Left kidney (tissue), 2 donors: ENCODE results near the gene ARHGAP21. TPM values are rescaled to one million over a fixed set of nuclear protein-coding genes. Genes with fewer than 3 reads are reported as not detected.
A peak's percentile ranks its signal among the peaks of the same experiment; 100 is the strongest.

Experiments
- DNase-seq: peaks from one replicate; pipeline ENCODE4 v3.0.0-alpha.2; 2013
- polyA plus RNA-seq: library from polyadenylated mRNA; unstranded; fragments of 120-200 nt; gene quantifications from one replicate; pipeline ENCODE4 v1.2.1, GENCODE V29; 2013; ENCODE audit not compliant: insufficient read length

Gene ARHGAP21
- polyA plus RNA-seq, 1 donor = 107 TPM

DNA sequence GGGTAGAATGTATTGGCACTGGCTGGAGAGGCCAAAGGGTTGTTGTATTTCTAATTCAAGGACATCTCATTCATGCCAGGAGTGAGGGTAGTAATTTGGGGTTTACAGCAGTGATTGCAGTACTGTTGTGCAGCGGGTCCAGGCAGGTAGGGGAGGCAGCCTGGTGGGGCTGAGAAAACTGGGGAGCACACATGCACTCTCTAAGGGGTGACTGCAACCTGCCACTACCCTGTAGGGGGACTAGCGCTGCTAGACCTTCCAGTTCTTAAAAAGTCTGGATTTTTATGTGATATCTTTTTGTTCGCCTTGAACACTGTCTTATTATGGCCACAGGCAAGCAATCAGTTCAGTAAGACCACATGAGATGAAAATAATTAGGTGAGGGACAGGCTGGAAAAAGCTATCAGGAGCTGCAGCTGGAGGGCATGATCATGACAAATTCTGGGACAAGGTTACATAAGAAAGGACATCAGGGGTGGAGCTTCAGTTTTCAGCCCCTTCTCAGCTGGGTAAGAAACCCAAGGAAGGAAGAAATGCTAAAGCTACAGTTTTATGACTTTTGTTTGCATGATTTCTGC lies 149.0 kb downstream of the ARHGAP21 start:
- no peak for DNase-seq

DNA sequence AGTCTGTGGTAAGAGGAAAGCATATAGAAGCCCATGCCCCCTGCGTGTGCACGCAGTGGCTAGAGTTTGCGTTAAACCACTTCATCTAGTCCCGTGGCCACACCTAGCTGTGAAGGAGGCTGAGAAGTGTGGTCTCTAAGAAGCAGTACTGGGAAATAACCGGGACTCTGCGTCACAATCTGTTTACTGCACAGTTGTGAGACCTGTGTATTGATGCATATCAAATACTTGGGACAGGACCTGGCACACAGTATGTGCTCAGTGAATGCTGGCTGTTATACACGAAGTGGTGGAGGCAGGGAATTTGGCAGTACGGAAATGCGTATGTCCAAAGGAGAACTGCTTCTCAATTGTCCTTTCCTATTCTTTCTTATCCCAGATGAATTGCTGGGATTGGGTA lies 149.5 kb downstream of the ARHGAP21 start:
- DNase-seq = no peak

DNA sequence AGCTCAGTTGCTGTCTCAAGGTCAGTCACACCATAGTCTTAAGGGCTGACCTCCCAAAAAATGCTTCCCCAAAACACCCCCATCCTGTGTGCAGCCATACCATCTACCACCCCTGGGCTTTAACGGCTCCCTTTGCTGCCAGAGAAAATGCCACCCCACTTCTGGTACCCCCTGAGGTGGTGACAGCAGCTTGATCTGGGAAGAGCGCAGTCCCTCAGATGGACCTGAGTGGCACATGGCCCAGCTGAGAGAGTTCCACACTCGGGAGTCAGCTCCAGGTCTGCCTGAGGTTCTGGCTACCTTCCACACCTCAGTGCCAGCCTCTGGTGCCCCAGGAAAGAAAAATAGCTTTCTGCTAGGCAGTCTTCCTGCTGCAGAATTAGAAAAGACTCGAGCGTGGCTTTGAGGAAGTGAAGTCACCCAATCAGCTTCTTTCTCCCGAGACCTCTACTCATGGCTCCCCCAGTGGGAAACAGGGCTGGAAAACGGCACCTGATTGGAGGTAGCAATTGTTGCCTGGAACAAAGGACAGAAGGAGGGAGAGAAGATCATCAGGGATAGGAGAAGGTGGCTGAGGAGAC lies 151.7 kb downstream of the ARHGAP21 start:
- no peak for DNase-seq

- DNase-seq = no peak
Measured at GRCh38 chr10:24570658-24571426, 152.8 kb downstream of the ARHGAP21 start.

DNA sequence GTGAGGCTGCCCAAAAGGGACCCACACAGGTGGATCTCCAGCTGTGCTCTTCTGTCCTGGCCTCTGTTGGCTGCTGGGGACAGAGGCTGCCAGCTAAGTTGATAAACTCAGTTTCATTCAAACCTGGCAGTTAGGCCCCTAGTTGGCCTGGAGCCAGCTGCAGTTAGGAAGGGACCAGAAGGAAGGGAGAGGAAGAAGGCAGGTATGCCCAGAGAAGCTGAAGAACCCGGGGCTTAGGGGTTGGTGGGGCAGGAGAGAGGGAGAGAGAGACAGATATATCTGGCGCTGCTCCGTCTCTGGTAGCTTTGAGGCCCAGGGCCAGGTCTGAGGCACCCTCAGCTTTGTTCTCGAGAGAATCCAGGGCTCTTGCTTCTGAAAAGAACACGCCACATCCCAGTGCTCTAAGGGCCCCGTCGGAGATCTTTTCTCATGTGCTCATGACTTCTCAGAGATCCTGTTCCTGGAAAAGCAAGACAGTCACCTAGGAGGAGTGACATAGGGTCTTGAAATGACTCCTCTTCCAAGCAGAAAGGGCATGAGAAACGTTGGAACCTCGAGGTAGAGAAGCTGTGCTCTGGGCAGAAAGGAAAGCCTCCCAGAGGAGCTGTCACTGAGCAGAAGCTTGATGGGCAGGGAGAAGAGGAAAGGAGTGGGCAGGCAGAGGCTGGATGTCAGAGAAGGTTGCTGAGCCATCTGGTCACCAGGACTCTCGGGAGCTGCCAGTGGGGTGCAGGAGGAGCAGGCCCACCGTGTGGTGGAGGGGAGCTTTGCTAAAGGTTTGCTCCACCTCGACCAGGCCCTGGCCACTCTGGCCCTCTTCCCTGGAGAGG lies 153.6 kb downstream of the ARHGAP21 start:
- DNase-seq = no peak

DNA sequence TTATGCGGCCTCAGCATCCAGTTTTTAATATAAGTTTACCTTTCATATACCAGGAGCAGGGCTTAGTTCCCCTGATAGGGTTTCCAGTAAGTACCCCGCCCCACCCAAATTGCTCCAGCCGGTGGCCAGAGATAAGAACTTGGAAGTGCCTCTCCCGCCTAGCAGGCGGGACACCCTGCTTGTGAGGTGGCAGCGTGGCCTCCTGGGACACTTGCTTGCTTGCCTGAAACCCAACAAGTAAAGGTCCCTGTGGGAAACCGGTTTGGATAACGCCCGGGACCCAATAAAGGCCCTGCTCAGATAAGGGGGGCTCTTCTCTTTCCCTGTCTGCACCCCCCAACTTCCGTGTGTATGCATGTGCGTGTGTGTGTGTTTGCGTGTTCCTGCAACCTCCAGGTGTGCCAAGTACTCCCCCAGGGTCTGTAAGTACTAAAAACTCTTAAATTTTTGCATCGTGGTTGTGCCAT lies 154.3 kb downstream of the ARHGAP21 start:
- no peak for DNase-seq

GRCh38 chr10:24568042-24568441 lies 155.6 kb downstream of the ARHGAP21 start:
- no peak for DNase-seq

GRCh38 chr10:24561453-24561852 lies 162.2 kb downstream of the ARHGAP21 start:
- peak; percentile 53 for DNase-seq

GRCh38 chr10:24556750-24557742 lies 166.6 kb downstream of the ARHGAP21 start:
- DNase-seq = peak; percentile 71

DNA sequence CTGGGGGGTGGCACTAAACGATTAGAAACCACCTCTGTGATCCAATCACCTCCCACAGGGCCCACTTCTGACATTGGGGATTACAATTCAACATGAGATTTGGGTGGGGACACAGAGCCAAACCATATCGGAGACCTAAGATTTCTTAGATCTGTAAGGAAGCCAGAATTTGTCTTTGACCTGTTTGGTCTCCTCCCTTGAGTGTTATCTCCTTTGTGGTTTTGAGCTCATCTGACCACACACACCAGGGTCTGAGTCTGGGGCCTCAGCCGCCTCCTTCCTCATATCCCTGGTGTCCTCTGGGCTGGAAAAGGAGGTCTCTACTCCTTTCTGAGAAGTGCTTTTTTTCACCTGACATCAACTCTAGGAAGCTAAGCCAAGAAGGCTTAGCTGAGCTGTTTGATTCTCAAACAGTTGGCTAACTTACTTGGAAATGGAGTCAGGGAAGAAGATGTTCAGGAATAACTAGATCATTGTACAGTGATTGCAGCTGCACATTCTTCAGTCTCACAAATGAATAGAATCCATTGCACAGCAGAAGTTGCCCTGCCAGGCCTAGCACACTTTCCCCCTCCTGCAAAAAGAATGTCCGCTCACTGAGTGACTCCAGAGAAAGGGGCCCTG lies 167.4 kb downstream of the ARHGAP21 start:
- no peak for DNase-seq

DNA sequence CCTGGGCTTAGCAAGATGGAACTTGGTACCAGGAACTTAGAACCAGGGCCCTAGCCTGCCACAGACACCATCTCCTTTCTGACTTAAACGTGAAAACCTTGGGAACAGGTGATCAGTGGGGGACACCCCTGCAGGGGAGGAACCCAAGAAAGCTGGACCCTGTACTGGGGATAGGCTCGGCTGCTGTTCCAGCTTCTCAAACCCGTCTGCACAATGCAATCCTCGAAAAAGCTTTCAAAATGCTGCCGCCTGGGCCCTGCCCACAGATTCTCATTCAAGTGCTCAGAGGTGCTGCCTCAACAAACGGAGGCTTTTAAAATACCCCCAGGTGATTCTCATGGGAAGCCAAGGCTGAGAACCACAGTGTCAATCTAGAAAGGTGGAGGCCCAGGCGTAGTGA lies 169.7 kb downstream of the ARHGAP21 start:
- DNase-seq = no peak

DNA sequence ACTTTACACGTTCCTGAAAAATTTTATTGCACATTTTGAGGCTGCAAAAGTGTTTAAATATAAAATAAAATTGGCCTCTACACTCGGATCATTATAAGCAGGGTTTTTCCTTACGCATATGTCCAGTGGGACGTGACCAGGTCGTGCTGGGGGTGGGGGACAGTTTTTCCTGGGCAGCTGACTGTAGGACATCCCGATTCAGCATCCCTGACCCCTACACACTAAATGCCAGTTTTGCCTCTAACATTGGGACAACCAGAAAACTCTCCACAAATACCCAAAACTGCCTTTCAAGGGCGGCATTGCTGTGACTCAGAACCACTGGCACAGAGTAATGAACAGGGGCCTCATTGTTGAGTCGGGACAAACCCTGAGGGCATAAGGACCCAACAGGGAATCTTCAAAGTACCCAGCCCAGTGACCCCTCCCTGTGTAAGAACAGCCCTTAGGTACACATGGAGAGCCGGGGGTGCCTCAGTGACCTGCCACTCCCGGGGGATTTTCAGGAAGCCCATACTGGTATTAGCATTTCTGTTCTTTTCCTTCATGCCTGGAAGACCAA lies 170.6 kb downstream of the ARHGAP21 start:
- no peak for DNase-seq

DNA sequence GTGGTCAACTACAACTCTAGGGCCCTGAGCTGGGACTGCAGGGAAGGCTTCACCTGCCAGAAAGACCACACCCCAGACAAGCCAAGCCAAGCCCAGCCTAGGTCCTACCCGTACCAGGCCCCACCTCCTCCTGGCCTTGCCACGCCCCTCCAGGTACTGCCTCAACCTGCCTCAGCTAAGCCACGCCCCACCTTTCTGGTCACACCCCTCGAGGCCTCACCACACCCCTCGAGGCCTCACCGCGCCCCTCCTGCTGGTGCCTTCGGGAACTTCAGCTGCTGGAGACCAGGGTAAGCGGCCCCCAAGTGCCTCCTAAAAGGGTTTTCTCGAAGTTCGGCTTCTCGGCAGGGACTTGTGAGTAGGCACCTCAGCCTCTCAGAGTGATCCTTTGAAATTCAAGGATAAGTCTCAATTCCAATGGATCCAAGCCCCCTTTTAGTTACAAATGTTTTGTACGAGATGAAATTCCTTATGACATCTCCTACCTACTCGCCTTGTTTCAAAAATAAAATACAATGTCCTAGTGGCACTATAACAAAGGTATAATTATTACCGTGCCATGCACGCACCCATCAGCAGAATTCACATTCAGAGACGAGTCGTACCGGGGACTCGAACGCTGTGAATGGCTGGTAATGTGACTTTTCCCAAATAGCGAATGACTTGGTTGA lies 171.2 kb downstream of the ARHGAP21 start:
- DNase-seq = no peak

DNA sequence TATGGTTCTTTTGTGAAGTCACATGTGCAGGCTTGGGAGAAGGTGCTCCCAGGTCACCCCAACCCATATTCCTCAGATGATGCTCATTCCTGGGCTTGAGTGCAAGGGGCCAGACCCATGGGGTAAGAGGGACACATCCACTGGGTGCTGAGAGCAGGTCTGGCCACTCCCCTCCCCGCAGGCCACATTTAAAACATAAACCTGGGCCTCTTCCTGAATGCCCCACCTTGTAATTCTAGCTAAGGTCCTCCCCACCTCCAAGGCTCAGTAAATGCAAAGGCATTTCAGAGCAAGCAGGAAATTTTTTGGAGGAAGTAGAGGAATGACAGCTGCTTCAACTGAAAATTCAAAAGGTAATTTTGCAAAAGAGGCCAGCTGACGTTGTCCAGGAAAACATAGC lies 172.5 kb downstream of the ARHGAP21 start:
- no peak for DNase-seq

GRCh38 chr10:24550680-24551079 lies 173.0 kb downstream of the ARHGAP21 start:
- no peak for DNase-seq

GRCh38 chr10:24545585-24545984 lies 178.1 kb downstream of the ARHGAP21 start:
- DNase-seq = no peak

GRCh38 chr10:24544776-24545175 lies 178.9 kb downstream of the ARHGAP21 start:
- no peak for DNase-seq

DNA sequence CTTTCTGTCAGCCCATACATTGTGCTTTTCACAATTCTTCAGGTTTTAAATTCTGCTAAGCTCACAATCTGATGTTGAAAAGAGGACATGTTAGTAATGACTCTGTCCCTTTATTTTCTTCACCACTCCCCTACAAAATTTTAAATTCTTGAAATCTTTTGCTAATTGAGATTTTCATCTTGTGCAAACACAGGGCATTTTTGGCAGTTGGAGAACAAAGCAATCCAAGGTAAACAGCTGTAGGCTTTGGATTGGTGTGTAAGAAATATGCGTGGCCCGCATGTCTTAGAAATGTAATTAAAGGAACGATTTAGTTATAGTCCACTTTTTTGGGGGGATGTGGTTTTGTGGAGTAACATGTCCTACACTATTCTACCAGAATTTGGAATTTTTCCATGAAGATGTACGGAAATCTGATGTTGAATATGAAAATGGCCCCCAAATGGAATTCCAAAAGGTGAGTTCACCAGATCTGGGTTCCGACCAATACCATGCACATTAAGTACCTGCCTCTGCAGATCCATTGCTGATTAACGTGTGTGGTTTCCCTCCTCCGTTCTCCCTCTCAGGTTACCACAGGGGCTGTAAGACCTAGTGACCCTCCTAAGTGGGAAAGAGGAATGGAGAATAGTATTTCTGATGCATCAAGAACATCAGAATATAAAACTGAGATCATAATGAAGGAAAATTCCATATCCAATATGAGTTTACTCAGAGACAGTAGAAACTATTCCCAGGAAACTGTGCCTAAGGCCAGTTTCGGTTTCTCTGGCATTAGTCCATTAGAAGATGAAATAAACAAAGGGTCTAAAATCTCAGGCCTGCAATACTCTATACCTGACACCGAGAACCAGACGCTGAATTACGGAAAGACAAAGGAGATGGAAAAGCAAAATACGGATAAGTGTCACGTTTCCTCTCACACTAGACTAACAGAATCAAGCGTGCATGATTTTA lies 181.1 kb downstream of the ARHGAP21 start:
- no peak for DNase-seq
